ENCODE measurements around the gene SHISAL2B.

The SHISAL2B gene

GRCh38 chr5:64758901-64759300, 68.6 kb downstream of the SHISAL2B start:
- TF ChIP-seq CTCF (conservative IDR thresholded peaks at IDR 0.05; ENCODE audit: control insufficient read depth, insufficient read depth, low read depth, low read length), result no peak
- H3K4me3 ChIP-seq (ENCODE audit: control insufficient read depth, low read depth, low read length), result no peak overlapping the region
- no peak for DNase-seq (ENCODE audit: low read depth)

GRCh38 chr5:64759960-64760660, 69.8 kb downstream of the SHISAL2B start:
- DNase-seq (ENCODE audit: low read depth), result no peak
- H3K4me3 ChIP-seq (ENCODE audit: control insufficient read depth, low read depth, low read length), result no peak overlapping the region
- no peak for TF ChIP-seq CTCF (conservative IDR thresholded peaks at IDR 0.05; ENCODE audit: control insufficient read depth, insufficient read depth, low read depth, low read length)

GRCh38 chr5:64763948-64764503, 73.7 kb downstream of the SHISAL2B start:
- DNase-seq (ENCODE audit: low read depth), result no peak
- no peak for TF ChIP-seq CTCF (conservative IDR thresholded peaks at IDR 0.05; ENCODE audit: control insufficient read depth, insufficient read depth, low read depth, low read length)
- H3K4me3 ChIP-seq (ENCODE audit: control insufficient read depth, low read depth, low read length), result no peak overlapping the region

DNA sequence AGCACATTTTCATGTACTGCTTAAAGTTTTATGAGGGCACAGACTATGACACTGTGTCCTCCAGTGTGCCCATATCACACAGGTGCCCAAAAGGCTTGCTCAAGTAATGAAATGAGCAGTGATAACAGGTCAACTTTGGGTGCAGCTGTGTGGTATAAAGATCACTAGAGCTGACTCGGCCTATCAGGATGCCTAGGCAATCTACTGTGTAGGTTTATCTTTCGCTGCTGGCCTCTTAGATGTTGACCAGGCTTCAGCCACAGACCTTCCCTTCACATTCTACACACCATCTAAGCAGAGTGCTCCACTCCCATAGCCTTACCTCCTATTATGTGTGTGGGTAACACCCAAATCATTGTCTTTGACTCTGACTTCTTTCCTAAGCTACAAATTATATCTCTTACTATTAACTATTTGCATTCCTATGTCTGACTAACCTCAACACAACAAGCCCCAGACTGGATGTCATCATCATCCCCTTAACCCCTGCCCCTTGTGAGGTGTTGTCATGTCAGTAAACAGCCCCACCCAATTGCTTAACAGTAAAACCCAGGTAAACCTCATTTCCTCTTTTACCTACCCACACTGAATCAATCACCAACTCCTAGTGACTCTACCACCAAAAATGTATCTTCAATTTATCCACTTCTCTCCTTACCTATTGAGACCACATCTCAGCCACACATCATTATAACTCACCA, 75.7 kb downstream of the SHISAL2B start:
- H3K4me3 ChIP-seq (ENCODE audit: control insufficient read depth, low read depth, low read length), result no peak overlapping the region
- DNase-seq (ENCODE audit: low read depth), result peak; percentile 40
- TF ChIP-seq CTCF (conservative IDR thresholded peaks at IDR 0.05; ENCODE audit: control insufficient read depth, insufficient read depth, low read depth, low read length), result no peak

DNA sequence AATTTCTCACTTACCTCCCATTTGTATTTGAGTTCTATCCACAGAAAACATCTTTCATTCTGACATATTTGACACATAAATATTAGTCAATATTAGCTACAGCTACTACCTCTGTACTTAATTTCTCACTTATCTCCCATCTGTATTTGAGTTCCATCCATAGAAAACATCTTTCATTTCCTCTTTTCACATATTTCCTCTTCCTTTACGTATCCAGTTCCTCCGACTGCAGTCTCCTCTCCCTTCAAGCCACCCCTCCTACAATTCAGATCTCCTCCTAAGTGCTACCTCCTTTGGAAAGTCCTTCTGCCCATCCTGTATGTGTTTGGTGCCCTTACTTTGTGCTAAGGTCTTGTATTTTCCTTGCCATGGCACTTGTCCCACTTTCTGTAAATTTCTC, 76.6 kb downstream of the SHISAL2B start:
- TF ChIP-seq CTCF (conservative IDR thresholded peaks at IDR 0.05; ENCODE audit: control insufficient read depth, insufficient read depth, low read depth, low read length), result no peak
- peak overlapping the region; percentile 69 for H3K4me3 ChIP-seq (ENCODE audit: control insufficient read depth, low read depth, low read length)
- no peak for DNase-seq (ENCODE audit: low read depth)

Data from fibroblast of mammary gland (primary cell).